SKM-1 (cell line): Measurements from ENCODE around the gene CHODL.

Experiments used
- DNase-seq: peaks from one replicate; lab custom pipeline; 2025; ENCODE audit not compliant: unreplicated experiment; lab: John Stamatoyannopoulos, UW

Gene CHODL

GRCh38 chr21:18285379-18285778 is 40.7 kb downstream of the CHODL start:
- no peak for DNase-seq

GRCh38 chr21:18289876-18290275 is 45.2 kb downstream of the CHODL start:
- DNase-seq, result no peak

- DNase-seq, result no peak
Measured at GRCh38 chr21:18294100-18294499, 49.5 kb downstream of the CHODL start.

GRCh38 chr21:18298228-18298627 is 53.6 kb downstream of the CHODL start:
- DNase-seq, result no peak
